OCI-LY3 (cell line): ENCODE results near the gene PAX9.

Source experiments
- H2AFZ ChIP-seq: fragments of 200-600, 300-600 bp; shearing (Covaris generic); 2 replicates; pipeline ENCODE4 v1.6.0; 2014; ENCODE audit warnings: antibody characterized with exemption, low read depth, low read length
- H3K27ac ChIP-seq: fragments of 200-600, 300-600 bp; sonication (generic); 2 replicates; pipeline ENCODE4 v1.5.1; 2014; ENCODE audit warnings: mild to moderate bottlenecking, low read length, moderate library complexity, mixed read lengths
- H3K27me3 ChIP-seq: fragments of 200-600, 300-600 bp; sonication (generic); 2 replicates; pipeline ENCODE4 v1.6.1; 2014; ENCODE audit warnings: low read depth, low read length, mixed read lengths
- H3K36me3 ChIP-seq: fragments of 200-600, 300-600 bp; sonication (generic); replicated peaks from 2 replicates; pipeline ENCODE3; 2014; ENCODE audit warnings: low read depth, low read length, mixed read lengths
- H3K4me1 ChIP-seq: fragments of 300-600, 200-600 bp; sonication (generic); 2 replicates; pipeline ENCODE4 v1.6.1; 2014; ENCODE audit warnings: low read length, mixed read lengths
- H3K4me2 ChIP-seq: fragments of 200-600, 300-600 bp; sonication (generic); 2 replicates; pipeline ENCODE4 v1.6.1; 2014; ENCODE audit warnings: low read length, mixed read lengths
- H3K4me3 ChIP-seq: fragments of 300-600, 200-600 bp; sonication (generic); 2 replicates; pipeline ENCODE4 v1.5.1; 2014; ENCODE audit warnings: antibody characterized with exemption, mild to moderate bottlenecking, low read length, moderate library complexity
- H3K79me2 ChIP-seq: fragments of 300-600, 200-600 bp; shearing (Covaris generic); 2 replicates; pipeline ENCODE4 v1.6.1; 2014; ENCODE audit warnings: mild to moderate bottlenecking, low read length, mixed read lengths
- H3K9ac ChIP-seq: fragments of 300-600, 200-600 bp; shearing (Covaris generic); 2 replicates; pipeline ENCODE4 v1.6.0; 2014; ENCODE audit warnings: mild to moderate bottlenecking, low read length, moderate library complexity
- H3K9me3 ChIP-seq: fragments of 200-600, 300-600 bp; shearing (Covaris generic); 2 replicates; pipeline ENCODE4 v1.6.1; 2014; ENCODE audit warnings: low read length, mixed read lengths; ENCODE audit not compliant: insufficient read depth
- H4K20me1 ChIP-seq: fragments of 200-600, 300-600 bp; sonication (generic); 2 replicates; pipeline ENCODE4 v1.6.1; 2016; ENCODE audit warnings: low read length, mixed read lengths; ENCODE audit not compliant: insufficient read depth
- CTCF ChIP-seq: fragments of 200-600, 300-600 bp; sonication (generic); IDR thresholded peaks from 2 replicates; pipeline ENCODE4 v1.5.1; 2014; ENCODE audit warnings: antibody characterized with exemption, low read length, low read depth
- EZH2phosphoT487 ChIP-seq: fragments of 200-600 bp; shearing (Covaris generic); IDR thresholded peaks from 2 replicates; pipeline ENCODE4 v1.6.1; 2018; ENCODE audit warnings: antibody characterized with exemption, mixed run types, low read depth

PAX9 gene

GRCh38 chr14:36664322-36665193, 2.9 kb downstream of the PAX9 start:
- H3K9me3 ChIP-seq, result no peaks in the 10 kb centered on the region
- no peaks in the 10 kb centered on the region for H3K79me2 ChIP-seq
- H3K27ac ChIP-seq, result no peak overlapping the region
- H3K36me3 ChIP-seq, result no peaks in the 10 kb centered on the region
- H3K27me3 ChIP-seq, result no peaks in the 10 kb centered on the region
- TF ChIP-seq CTCF (no peak), EZH2phosphoT487 (no peak)
- H4K20me1 ChIP-seq, result no peaks in the 10 kb centered on the region
- H3K9ac ChIP-seq, result no peak overlapping the region
- H3K4me1 ChIP-seq, result peaks cover 18% of the 10 kb centered on the region
- no peak overlapping the region for H3K4me3 ChIP-seq
- no peak overlapping the region for H2AFZ ChIP-seq
- no peak overlapping the region for H3K4me2 ChIP-seq

- Histone ChIP-seq H4K20me1 (no peaks in the 10 kb centered on the region), H2AFZ (no peak overlapping the region), H3K4me2 (no peak overlapping the region), H3K4me1 (peaks cover 6% of the 10 kb centered on the region), H3K27me3 (no peaks in the 10 kb centered on the region), H3K36me3 (no peaks in the 10 kb centered on the region), H3K4me3 (no peak overlapping the region), H3K27ac (no peak overlapping the region), H3K9me3 (no peaks in the 10 kb centered on the region), H3K79me2 (no peaks in the 10 kb centered on the region), H3K9ac (no peak overlapping the region)
- no peak for TF ChIP-seq CTCF
- TF ChIP-seq EZH2phosphoT487, result no peak
Observed at GRCh38 chr14:36665887-36666415, 4.3 kb downstream of the PAX9 start.

- Histone ChIP-seq H3K79me2 (no peaks in the 10 kb centered on the region), H3K4me2 (no peak overlapping the region), H3K36me3 (no peaks in the 10 kb centered on the region), H4K20me1 (no peaks in the 10 kb centered on the region), H3K4me1 (peaks cover 6% of the 10 kb centered on the region), H3K27ac (no peak overlapping the region), H3K9ac (no peak overlapping the region), H3K4me3 (no peak overlapping the region), H2AFZ (no peak overlapping the region), H3K27me3 (no peaks in the 10 kb centered on the region), H3K9me3 (no peaks in the 10 kb centered on the region)
- TF ChIP-seq EZH2phosphoT487 (no peak), CTCF (no peak)
Observed at GRCh38 chr14:36666416-36667206, 5.0 kb downstream of the PAX9 start.

GRCh38 chr14:36667679-36668078, 6.0 kb downstream of the PAX9 start:
- H3K9ac ChIP-seq, result no peak overlapping the region
- H3K4me2 ChIP-seq, result no peak overlapping the region
- no peaks in the 10 kb centered on the region for H3K36me3 ChIP-seq
- peaks cover 6% of the 10 kb centered on the region for H3K4me1 ChIP-seq
- no peak overlapping the region for H2AFZ ChIP-seq
- H3K27ac ChIP-seq, result no peak overlapping the region
- no peaks in the 10 kb centered on the region for H4K20me1 ChIP-seq
- no peaks in the 10 kb centered on the region for H3K9me3 ChIP-seq
- no peak overlapping the region for H3K4me3 ChIP-seq
- H3K79me2 ChIP-seq, result no peaks in the 10 kb centered on the region
- H3K27me3 ChIP-seq, result no peaks in the 10 kb centered on the region
- TF ChIP-seq CTCF (no peak), EZH2phosphoT487 (no peak)
